NCI-H1092 (cell line): ENCODE data around the gene SKIC8.
"Not testable (repeated sequence)": the region's sequence is repeated elsewhere in the genome, so short reads cannot be mapped to it uniquely, and the experiment has no call there.

Experiments
- DNase-seq: peaks from one replicate; lab custom pipeline; 2025; lab: John Stamatoyannopoulos, UW

SKIC8 gene

DNA sequence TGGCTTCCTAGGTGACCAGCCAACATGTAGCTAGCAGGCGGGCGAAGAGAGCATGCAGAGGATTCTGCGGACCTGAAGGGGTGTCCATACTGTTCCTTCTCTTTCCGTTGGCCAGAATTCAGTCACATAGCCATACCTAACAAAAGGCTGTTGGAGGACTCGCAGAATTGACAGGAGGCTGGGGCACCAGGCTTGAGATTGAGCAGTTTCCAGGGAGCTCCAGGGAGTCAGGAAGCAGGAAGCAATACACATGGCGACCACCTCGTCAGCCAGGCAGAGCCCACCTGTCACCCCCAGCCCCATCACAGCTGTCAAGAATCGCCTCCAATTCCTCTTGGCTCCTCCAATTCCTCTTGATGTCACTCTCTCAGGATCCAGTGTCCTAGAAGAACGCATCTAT lies 48.3 kb downstream of the SKIC8 start:
- DNase-seq, result no peak

DNA sequence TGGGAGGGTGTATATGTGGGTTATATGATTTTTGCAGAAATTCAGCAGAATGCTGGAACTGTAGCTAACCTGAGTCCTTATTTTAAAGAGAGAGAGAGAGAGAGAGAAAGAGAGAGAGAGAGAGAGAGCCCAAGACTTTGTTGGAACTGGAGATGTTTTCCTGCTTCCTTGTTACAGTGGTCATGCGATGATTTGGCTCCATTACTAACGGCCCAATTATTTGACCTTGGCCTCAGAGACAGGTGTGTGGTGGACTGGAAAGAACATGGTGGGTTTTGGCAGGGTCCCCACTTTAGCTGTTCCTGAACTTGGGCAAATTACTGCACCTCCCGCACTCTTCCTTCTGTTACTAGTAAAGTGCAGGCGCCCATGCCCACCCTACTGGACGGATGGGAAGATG lies 50.3 kb downstream of the SKIC8 start:
- DNase-seq, result no peak

DNA sequence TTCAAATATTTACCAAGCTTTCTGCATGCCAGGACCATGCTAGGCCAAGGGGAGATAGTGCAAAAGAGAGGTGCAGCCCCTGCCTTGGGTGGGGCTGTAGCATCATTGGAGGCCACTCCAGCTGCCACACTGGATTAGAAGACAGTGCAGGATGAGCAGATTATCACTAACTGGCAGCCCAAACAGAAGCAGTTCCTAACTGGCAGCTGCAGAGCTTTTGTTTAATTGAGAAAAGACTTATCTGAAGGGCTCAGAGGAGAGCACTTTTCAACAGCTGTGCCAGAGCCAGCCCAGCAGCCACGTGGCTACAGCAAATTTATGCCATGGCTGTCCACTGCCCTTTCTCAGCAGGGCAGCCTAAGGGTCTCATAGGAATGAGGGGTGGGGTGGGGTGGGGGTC lies 51.5 kb downstream of the SKIC8 start:
- no peak for DNase-seq

DNA sequence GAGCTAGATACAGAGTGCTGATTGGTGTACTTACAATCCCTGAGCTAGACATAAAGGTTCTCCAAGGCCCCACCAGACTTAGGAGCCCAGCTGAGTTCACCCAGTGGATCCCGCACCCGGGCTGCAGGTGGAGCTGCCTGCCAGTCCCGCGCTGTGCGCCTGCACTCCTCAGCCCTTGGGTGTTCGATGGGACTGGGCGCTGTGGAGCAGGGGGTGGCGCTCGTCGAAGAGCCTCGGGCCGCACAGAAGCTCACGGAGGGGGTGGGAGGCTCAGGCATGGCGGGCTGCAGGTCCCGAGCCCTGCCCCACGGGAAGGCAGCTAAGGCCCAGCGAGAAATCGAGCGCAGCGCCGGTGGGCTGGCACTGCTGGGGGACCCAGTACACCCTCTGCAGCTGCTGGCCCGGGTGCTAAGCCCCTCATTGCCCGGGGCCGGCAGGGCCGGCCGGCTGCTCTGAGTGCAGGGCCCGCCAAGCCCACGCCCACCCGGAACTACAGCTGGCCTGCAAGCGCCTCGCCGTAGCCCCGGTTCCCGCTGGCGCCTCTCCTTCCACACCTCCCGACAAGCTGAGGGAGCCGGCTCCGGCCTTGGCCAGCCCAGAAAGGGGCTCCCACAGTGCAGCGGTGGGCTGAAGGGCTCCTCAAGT lies 53.3 kb downstream of the SKIC8 start:
- not testable (repeated sequence) for DNase-seq

DNA sequence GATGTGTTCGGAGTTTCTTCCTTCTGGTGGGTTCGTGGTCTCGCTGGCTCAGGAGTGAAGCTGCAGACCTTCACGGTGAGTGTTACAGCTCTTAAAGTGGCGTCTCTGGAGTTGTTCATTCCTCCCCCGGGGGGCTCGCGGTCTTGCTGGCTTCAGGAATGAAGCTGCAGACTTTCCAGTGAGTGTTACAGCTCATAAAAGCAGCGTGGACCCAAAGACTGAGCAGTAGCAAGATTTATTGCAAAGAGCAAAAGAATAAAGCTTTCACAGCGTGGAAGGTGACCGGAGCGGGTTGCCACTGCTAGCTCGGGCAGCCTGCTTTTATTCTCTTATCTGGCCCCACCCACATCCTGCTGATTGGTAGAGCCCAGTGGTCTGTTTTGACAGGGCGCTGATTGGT lies 54.0 kb downstream of the SKIC8 start:
- DNase-seq, result not testable (repeated sequence)

DNA sequence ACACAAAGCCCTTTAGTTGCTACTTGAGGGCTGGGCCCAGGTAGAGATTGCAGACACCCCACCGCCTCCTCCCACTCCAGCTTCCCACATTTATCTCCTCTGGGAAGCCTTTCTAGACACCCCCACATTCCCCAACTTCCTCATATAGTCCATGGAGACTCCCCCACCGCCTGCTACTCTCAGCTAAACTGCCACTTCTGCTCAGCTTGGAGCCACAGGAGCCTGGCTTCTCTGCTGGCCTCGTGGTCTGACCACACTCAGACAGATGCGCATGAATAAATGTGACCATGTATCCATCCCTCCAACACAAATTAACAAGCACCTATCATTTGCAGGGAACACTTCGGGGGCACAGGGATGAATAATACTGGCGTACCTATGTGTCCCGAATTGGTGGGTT lies 54.5 kb downstream of the SKIC8 start:
- no peak for DNase-seq

DNA sequence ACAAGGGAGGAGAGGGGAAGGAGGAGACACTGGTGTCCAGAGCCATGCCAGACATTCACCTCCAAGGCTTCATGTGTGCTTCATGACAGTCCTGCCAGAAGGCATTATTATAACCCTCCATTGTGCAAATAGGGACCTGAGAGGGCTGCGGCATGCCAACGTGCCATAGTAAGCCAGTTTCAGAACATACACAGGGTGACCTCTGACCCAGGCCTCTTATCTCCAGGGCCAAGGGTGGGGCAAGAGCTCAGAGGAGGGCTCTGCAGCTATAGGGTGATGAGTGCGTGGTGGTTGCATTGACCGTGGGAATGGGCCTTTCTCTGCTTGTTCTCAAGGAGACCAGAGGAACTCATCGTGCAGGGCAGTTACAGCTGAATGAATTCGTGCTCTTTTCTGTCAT lies 55.3 kb downstream of the SKIC8 start:
- no peak for DNase-seq

DNA sequence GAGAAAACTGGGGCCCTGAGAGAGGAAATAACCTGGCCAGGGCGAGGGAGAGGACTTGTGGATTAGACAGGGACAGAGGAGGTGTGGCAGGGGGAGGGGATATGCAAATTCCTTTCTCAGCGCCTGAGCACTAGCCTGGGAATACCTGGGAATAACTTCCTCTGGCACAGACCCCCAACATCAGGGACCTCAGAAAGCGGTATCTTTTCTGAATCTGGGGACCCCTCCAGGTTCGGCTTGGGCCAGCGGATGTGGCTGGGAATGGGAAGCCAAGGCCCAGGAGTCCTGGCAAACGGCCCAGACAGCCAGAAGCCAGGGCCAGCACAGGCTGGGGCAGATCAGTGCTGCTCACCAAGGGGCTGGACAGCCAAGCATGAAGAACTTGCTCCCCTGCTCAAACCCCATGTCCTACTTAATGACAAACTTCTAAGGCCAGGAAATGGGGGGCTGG lies 55.9 kb downstream of the SKIC8 start:
- DNase-seq, result no peak

DNA sequence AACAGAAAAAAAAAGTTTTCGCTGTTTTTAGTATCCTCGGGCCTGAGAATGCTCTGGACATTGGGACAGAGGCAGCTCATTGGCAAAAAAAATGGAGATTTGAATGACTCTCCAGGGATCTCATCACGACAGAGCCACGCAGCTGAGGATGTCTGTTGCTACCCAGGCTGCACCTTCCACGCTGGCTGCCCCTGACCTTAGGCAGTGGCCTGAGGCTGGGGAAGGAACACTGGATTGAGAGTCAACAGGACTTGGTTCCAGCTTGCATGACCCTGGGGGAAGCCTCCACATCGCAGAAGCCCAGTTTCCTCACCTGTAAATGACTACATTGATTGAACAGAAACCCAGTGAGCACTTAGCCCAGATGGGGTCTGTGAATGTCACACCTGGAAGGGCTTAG lies 56.4 kb downstream of the SKIC8 start:
- DNase-seq, result no peak

DNA sequence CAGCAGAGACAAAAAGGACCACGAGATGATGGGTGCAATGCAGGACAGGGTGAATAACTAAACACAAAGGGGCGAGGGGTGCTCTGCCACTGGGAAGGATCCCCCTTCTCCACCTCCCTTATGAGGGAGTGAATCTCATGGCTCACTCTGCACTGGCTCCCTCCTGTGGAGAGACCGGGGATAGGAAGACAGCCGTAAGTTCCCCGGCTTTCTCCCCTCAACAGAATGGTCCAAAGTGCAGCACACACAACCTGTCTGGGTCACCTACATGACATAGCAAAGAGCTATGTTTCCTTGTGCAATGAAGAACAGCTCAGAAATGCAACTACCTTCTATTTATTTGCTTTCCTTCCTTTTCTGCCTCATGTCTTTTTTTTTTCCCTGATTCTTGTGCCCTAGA lies 57.3 kb downstream of the SKIC8 start:
- no peak for DNase-seq

DNA sequence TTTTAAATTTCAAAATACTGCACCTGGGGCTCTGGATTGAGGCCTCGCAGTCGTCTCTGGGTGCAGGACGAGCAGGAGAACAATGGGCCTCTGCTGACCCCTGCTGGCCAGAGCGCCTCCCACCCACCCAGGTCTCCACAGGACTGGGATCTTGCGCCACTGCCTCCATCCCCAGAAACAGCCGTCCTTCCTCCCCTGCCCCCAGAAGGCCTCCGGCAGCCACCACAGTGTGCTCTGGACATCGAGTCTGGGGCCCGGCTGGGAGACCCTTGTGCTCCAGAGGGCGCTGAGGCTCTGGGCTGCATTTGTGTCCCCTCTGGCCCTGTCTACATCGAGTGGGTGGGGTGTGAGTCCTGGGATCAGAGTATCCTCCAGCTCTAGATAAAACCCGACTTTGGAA lies 58.4 kb downstream of the SKIC8 start:
- peak; percentile 40 for DNase-seq

DNA sequence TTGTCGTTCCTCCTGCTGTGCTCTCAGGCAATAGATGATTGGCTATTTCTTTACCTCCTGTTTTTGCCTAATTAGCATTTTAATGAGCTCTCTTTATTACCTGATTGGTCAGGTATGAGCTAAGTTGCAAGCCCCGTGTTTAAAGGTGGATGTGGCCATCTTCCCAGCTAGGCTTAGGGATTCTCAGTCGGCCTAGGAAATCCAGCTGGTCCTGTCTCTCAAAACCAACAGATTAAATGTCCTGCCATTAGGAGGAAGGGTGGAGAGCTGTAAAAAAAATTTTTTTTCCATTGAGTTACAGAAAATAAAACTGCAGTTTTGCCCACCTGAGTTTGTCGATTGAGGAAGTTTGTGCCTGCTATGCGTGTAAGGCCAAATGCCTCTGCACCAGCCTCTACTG lies 59.6 kb downstream of the SKIC8 start:
- no peak for DNase-seq

DNA sequence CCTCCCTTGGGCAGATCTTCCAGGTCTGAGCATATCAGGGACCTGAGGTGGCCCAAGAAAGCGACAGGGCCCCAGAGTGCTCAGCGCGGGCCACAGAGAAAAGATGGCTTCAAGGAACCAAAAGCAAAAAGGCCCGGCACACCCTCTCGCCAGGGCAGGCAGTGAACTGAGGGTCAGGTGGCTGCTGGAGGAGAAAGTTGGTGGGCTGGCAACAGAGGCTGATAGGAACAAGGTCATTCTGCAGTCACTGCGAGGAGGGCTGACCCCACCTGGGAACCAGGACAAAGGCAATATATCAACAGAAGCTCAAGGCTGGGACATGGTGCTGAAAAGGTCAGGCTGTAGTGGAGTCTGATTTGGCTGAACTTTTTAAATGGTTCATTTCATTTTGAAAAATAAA lies 62.3 kb downstream of the SKIC8 start:
- DNase-seq, result no peak

DNA sequence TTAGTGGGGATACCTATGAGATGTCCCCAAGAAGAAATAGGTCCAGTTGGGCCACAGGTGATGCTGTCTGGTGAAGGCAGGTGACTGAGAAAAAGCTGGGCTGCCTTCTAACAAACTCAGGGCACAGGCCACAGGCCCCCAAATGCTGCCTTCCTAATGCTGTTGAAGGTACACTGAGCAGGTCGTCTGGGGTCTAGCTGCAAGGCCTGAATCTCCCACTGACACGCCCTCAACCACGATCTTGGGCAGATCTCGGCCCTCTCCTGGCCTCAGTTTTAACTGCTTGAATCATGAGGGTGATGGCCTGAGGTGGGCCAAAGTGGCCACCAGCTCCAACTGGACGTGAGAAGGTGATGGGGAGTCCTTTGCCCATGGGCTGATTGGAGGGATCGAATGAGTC lies 62.9 kb downstream of the SKIC8 start:
- DNase-seq, result no peak

DNA sequence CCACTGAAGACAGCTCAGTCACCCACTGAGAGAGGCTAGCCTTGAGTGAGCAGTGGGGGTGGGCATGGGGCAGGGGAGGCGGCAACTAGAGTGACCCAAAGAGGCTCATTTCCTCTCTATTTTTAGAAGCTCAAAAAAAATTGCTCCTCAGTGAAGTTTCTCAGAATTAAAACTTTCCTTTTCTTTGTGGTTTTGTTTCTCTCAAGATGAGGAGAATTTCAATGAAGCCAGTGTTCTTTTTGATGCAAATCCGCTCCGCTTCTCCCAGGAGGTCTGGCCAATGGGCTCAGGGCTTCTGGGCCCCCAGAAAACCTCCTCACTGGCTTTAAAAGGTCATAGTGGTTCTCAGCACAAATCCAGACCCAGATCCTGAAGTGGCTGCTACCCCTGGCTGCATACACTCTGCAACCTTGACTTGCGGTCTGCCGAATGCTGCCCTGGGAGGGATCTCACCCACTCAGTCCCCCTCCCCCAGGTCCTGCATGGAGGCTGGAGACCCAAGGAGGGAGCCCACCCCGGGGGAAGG lies 64.8 kb downstream of the SKIC8 start, which contains the start of gene ACSBG1:
Gene ACSBG1, minus strand, starts transcription at position 51 of the 526 bp plus-strand sequence. CDS start 64 bp downstream, outside the sequence.
- DNase-seq, result no peak

DNA sequence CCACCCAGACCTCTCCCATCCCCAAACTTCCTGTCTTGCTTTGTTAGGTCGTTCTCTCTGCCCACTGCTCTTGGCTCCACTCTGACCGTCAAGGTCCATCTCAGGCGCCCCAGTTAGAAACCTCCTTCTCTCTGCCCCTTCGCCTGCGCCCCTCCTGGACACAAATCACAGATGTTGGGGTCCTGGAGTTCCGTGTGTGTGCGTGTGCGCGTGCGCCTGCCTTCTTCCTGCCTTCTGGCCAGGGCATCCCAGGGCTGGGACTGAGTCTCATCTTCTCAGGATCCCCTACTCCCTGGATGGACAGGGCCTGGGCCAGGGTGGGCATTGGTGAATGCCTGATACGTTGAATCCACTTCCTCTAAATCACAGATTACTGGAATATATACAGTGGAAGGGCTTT lies 65.9 kb downstream of the SKIC8 start:
- DNase-seq, result no peak
